H1 (cell line): ENCODE measurements around the gene MMEL1. TPM values are rescaled to one million over a fixed set of nuclear protein-coding genes. Genes with fewer than 3 reads are reported as not detected.

ENCODE experiments used
- CTCF ChIA-PET: fragments of 300-600 bp; sonication (Branson Sonifier 250); formaldehyde crosslinking; loops from one replicate; lab custom pipeline; 2021; ENCODE audit not compliant: partially characterized antibody; lab: Charles Lee
- POLR2A ChIA-PET: fragments of 300-600 bp; sonication (Branson Sonifier 250); formaldehyde crosslinking; loops from one replicate; lab custom pipeline; 2021; ENCODE audit warnings: inconsistent platforms; ENCODE audit not compliant: partially characterized antibody; lab: Charles Lee
- DNase-seq, 2 experiments: peaks; one replicate each; pipeline versions ENCODE4 v3.0.0 to v3.0.0-alpha.2; 2010 to 2022; ENCODE audit warnings: low spot score in 2 of 2, low read depth in 1 of 2, mixed read lengths in 1 of 2
- FAIRE-seq: peaks from 2 replicates; lab custom pipeline; 2011; peaks lifted over from hg19 to GRCh38; lab: Jason Lieb, UNC
- H2AFZ ChIP-seq: 2 replicates; pipeline ENCODE4 v1.8.1; 2012; ENCODE audit warnings: low read length, inconsistent platforms
- H2AK5ac ChIP-seq: 2 replicates; pipeline ENCODE4 v1.6.1; 2013; ENCODE audit warnings: low read depth, low read length
- H2BK120ac ChIP-seq: replicated peaks from 2 replicates; pipeline ENCODE3; 2013; ENCODE audit warnings: low read depth, low read length, inconsistent platforms
- H2BK12ac ChIP-seq: 2 replicates; pipeline ENCODE4 v1.6.1; 2013; ENCODE audit warnings: low read depth, low read length
- H2BK15ac ChIP-seq: 2 replicates; pipeline ENCODE4 v1.6.1; 2013; ENCODE audit warnings: low read length
- H2BK20ac ChIP-seq: 2 replicates; pipeline ENCODE4 v1.6.1; 2013; ENCODE audit warnings: low read length
- H2BK5ac ChIP-seq: 2 replicates; pipeline ENCODE4 v1.6.1; 2013; ENCODE audit warnings: low read depth, low read length
- H3K14ac ChIP-seq: 2 replicates; pipeline ENCODE4 v1.6.1; 2013; ENCODE audit warnings: inconsistent platforms; ENCODE audit not compliant: insufficient read length
- H3K18ac ChIP-seq: 2 replicates; pipeline ENCODE4 v1.6.1; 2013; ENCODE audit warnings: low read length; ENCODE audit errors: extremely low read depth
- H3K23ac ChIP-seq: 2 replicates; pipeline ENCODE4 v1.6.1; 2013; ENCODE audit warnings: inconsistent platforms; ENCODE audit not compliant: insufficient read length
- H3K23me2 ChIP-seq: 2 replicates; pipeline ENCODE4 v1.6.1; 2013; ENCODE audit warnings: low read depth, low read length
- H3K27ac ChIP-seq: 2 replicates; pipeline ENCODE4 v1.6.1; 2011; ENCODE audit warnings: low read depth, low read length, inconsistent platforms
- H3K27me3 ChIP-seq, 4 experiments: replicated peaks in 1 of 4; 1 replicate in 1 of 4; 2 replicates in 3 of 4; pipeline versions ENCODE4 v1.6.1 to v1.8.1; 2011 to 2013; ENCODE audit warnings: low read length in 3 of 4, mild to moderate bottlenecking in 3 of 4, inconsistent platforms in 2 of 4, mixed read lengths in 2 of 4, moderate library complexity in 1 of 4; ENCODE audit not compliant: control insufficient read depth in 3 of 4, insufficient read depth in 3 of 4; ENCODE audit errors: extremely low read depth in 1 of 4
- H3K36me3 ChIP-seq, 4 experiments: 2 replicates each; pipeline versions ENCODE4 v1.6.1 to v1.8.1; 2011 to 2013; ENCODE audit warnings: mild to moderate bottlenecking in 4 of 4, low read length in 3 of 4, moderate library complexity in 2 of 4, control low read depth in 1 of 4, inconsistent platforms in 1 of 4; ENCODE audit not compliant: insufficient read depth in 4 of 4, control insufficient read depth in 2 of 4
- H3K4ac ChIP-seq: replicated peaks from 2 replicates; pipeline ENCODE3; 2013; ENCODE audit warnings: low read length, low read depth, mixed read lengths, inconsistent platforms; ENCODE audit not compliant: insufficient read length
- H3K4me1 ChIP-seq, 4 experiments: replicated peaks in 1 of 4; 1 replicate in 1 of 4; 2 replicates in 3 of 4; pipeline versions ENCODE4 v1.6.1 to v1.8.1; 2011 to 2013; ENCODE audit warnings: low read length in 3 of 4, inconsistent platforms in 2 of 4, mixed read lengths in 1 of 4; ENCODE audit not compliant: insufficient read depth in 4 of 4, control insufficient read depth in 3 of 4
- H3K4me2 ChIP-seq, 2 experiments: 2 replicates each; pipeline versions ENCODE4 v1.6.1 to v1.8.1; 2011 to 2013; ENCODE audit warnings: low read depth in 2 of 2, low read length in 2 of 2, control low read depth in 1 of 2, inconsistent platforms in 1 of 2, mild to moderate bottlenecking in 1 of 2; ENCODE audit not compliant: insufficient read depth in 1 of 2
- H3K4me3 ChIP-seq, 4 experiments: fragments of 200-600, 300-600 bp in 1 of 4; sonication (generic), shearing (Covaris generic), sonication (Bioruptor Twin) in 1 of 4; 2 replicates each; pipeline versions ENCODE4 v1.5.1 to v1.8.1; 2011 to 2016; ENCODE audit warnings: low read length in 4 of 4, low read depth in 3 of 4, control low read depth in 2 of 4, inconsistent platforms in 2 of 4, mild to moderate bottlenecking in 2 of 4, mixed read lengths in 1 of 4, moderate library complexity in 1 of 4; ENCODE audit not compliant: insufficient read depth in 2 of 4; ENCODE audit errors: extremely low read depth in 1 of 4
- H3K56ac ChIP-seq: replicated peaks from 2 replicates; pipeline ENCODE3; 2013; ENCODE audit warnings: low read depth, mild to moderate bottlenecking, mixed read lengths, low read length, inconsistent platforms; ENCODE audit not compliant: insufficient read length
- H3K79me1 ChIP-seq: 2 replicates; pipeline ENCODE4 v1.6.1; 2013; ENCODE audit warnings: low read depth, low read length, control low read depth
- H3K79me2 ChIP-seq, 2 experiments: 2 replicates each; pipeline versions ENCODE4 v1.6.1 to v1.8.1; 2012 to 2013; ENCODE audit warnings: low read length in 2 of 2, mild to moderate bottlenecking in 2 of 2, inconsistent platforms in 1 of 2; ENCODE audit not compliant: insufficient read depth in 2 of 2, control insufficient read depth in 1 of 2
- H3K9ac ChIP-seq, 4 experiments: replicated peaks in 1 of 4; 1 replicate in 1 of 4; 2 replicates in 3 of 4; pipeline versions ENCODE4 v1.6.1 to v1.8.1; 2011 to 2013; ENCODE audit warnings: low read depth in 3 of 4, low read length in 3 of 4, control low read depth in 2 of 4, mild to moderate bottlenecking in 2 of 4, moderate library complexity in 2 of 4, inconsistent platforms in 1 of 4; ENCODE audit errors: extremely low read depth in 1 of 4
- H3K9me3 ChIP-seq, 2 experiments: 2 replicates each; pipeline versions ENCODE4 v1.6.1 to v1.8.1; 2012 to 2013; ENCODE audit warnings: mild to moderate bottlenecking in 2 of 2, moderate library complexity in 2 of 2, control low read depth in 1 of 2, inconsistent platforms in 1 of 2, low read depth in 1 of 2, low read length in 1 of 2, mixed read lengths in 1 of 2; ENCODE audit not compliant: insufficient read depth in 2 of 2
- H4K20me1 ChIP-seq, 2 experiments: replicated peaks in 1 of 2; 2 replicates each; pipeline versions ENCODE3 to v1.8.1; 2011 to 2013; ENCODE audit warnings: inconsistent platforms in 2 of 2, low read length in 2 of 2, mild to moderate bottlenecking in 1 of 2; ENCODE audit not compliant: insufficient read depth in 2 of 2, control insufficient read depth in 1 of 2
- H4K5ac ChIP-seq: 2 replicates; pipeline ENCODE4 v1.6.1; 2013; ENCODE audit warnings: low read length, low read depth, mixed read lengths, inconsistent platforms; ENCODE audit not compliant: insufficient read length
- H4K8ac ChIP-seq: 2 replicates; pipeline ENCODE4 v1.8.0; 2013; ENCODE audit warnings: mild to moderate bottlenecking, moderate library complexity, low read length, inconsistent platforms; ENCODE audit not compliant: insufficient read depth; ENCODE audit errors: extremely low read depth
- H4K91ac ChIP-seq: replicated peaks from 2 replicates; pipeline ENCODE3; 2013; ENCODE audit warnings: low read length, mixed read lengths, inconsistent platforms; ENCODE audit not compliant: insufficient read length
- CHD1 ChIP-seq: IDR thresholded peaks from 2 replicates; pipeline ENCODE4 v1.6.1; 2012; ENCODE audit warnings: low read depth, low read length, improper control_type of control experiment
- HDAC2 ChIP-seq, 2 experiments: fragments of 300-600 bp in 1 of 2; sonication (generic) in 1 of 2; IDR thresholded peaks; 2 replicates each; pipeline ENCODE4 v1.6.1; 2011 to 2012; ENCODE audit warnings: low read depth in 2 of 2, low read length in 2 of 2, mild to moderate bottlenecking in 2 of 2, moderate library complexity in 2 of 2, borderline replicate concordance in 1 of 2, inconsistent platforms in 1 of 2
- WGBS, 2 experiments: shearing (Covaris generic) in 1 of 2; methylation state at CpG; one replicate each; pipeline versions ENCODE4 v1.1.6 to v1.1.7; 2013 to 2015; ENCODE audit warnings: low lambda C conversion rate in 2 of 2, mixed read lengths in 2 of 2, inconsistent platforms in 1 of 2, low coverage in 1 of 2, missing lambda C conversion rate in 1 of 2; ENCODE audit not compliant: insufficient replicate concordance in 2 of 2, insufficient coverage in 1 of 2, insufficient read length in 1 of 2; ENCODE audit errors: extremely low coverage in 1 of 2, missing lambda C conversion rate in 1 of 2; 5-methylcytosine and 5-hydroxymethylcytosine counted together
- polyA plus RNA-seq, 7 experiments: library from polyadenylated mRNA; depleted of rRNA in 3 of 7; stranded (reverse) in 5 of 7; unstranded in 2 of 7; fragments of >200 nt in 5 of 7; fragments of 200-250 nt in 2 of 7; gene quantifications; 1 replicate in 5 of 7; 2 replicates in 1 of 7; 4 replicates in 1 of 7; pipeline versions ENCODE4 v1.2.1 to v1.2.3, GENCODE V29; 2011 to 2013; ENCODE audit warnings: missing spikeins in 2 of 7, mixed read lengths in 2 of 7
- total RNA-seq: library from RNA; stranded (reverse); fragmentation: NEBNext Ultra II Directional; extraction: Animal tissue kit (Norgen Biotek cat#: 25700); gene quantifications from 2 replicates; pipeline ENCODE4 v1.2.1, GENCODE V29; 2021

Gene MMEL1
- total and polyA plus RNA-seq, 2 of the 8 experiments (the other 6 are each of a cell fraction or from before 2014, with no cell fraction given) = 0.91 to 1.7 TPM

GRCh38 chr1:2593251-2593878 is 39.5 kb downstream of the MMEL1 start:
- CTCF ChIA-PET = no interaction called here
- TF ChIP-seq HDAC2 (IDR thresholded peaks at IDR 0.05; ENCODE audit: borderline replicate concordance in 1 of 2, low read depth in 2 of 2, low read length in 2 of 2) (no peak), CHD1 (no peak)
- FAIRE-seq = no peak

More at GRCh38 chr1:2593251-2593878, 39.5 kb downstream of the MMEL1 start:
- no peak overlapping the region for H3K27ac ChIP-seq
- no peak overlapping the region for H4K8ac ChIP-seq
- H2AK5ac ChIP-seq = no peak overlapping the region
- WGBS, 2 experiments = 82% methylated on average over 25 of the region's 26 CpGs; no CpG with 5 or more reads in 1 of the 2 experiments
- H3K9ac ChIP-seq = no peak overlapping the region
- no peak overlapping the region for H2BK12ac ChIP-seq
- DNase-seq = no peak
- no peak overlapping the region for H2BK15ac ChIP-seq
- H3K27me3 ChIP-seq = no peaks in the 10 kb centered on the region
- no peak overlapping the region for H3K23ac ChIP-seq
- peaks cover 0 to 8% (median 0%) of the 10 kb centered on the region in 4 experiments; a peak in 1 of 8 replicates for H3K36me3 ChIP-seq
- H4K91ac ChIP-seq = no peak overlapping the region
- H3K56ac ChIP-seq = no peak overlapping the region
- H3K4me3 ChIP-seq = no peak overlapping the region
- no peak overlapping the region for H3K14ac ChIP-seq
- H3K4me2 ChIP-seq = no peak overlapping the region
- H3K9me3 ChIP-seq = peaks cover 0 to 12% of the 10 kb centered on the region in 2 experiments; a peak in 2 of 4 replicates
- no peaks in the 10 kb centered on the region for H3K79me1 ChIP-seq
- no peak overlapping the region for H3K4ac ChIP-seq
- H3K79me2 ChIP-seq = no peaks in the 10 kb centered on the region
- H3K23me2 ChIP-seq = no peaks in the 10 kb centered on the region
- no peak overlapping the region for H2BK120ac ChIP-seq
- no peak overlapping the region for H2BK20ac ChIP-seq
- H3K18ac ChIP-seq = no peak overlapping the region
- no peak overlapping the region for H2AFZ ChIP-seq
- POLR2A ChIA-PET = no interaction called here
- H4K5ac ChIP-seq = no peak overlapping the region
- H4K20me1 ChIP-seq = peaks cover 0 to 3% of the 10 kb centered on the region in 2 experiments
- no peak overlapping the region for H2BK5ac ChIP-seq
- H3K4me1 ChIP-seq = no peaks in the 10 kb centered on the region
